ENCODE measurements around the gene S100A11. TPM values are rescaled to one million over a fixed set of nuclear protein-coding genes. Genes with fewer than 3 reads are reported as not detected.
A peak's percentile ranks its signal among the peaks of the same experiment; 100 is the strongest.

Gene S100A11
- total and polyA plus RNA-seq, 9 of the 15 experiments (the other 6 are each of a cell fraction or from before 2014, with no cell fraction given): 131 to 808 (median 235) TPM

- Histone ChIP-seq H3K4me3 (no peak overlapping the region), H3K27me3 (ENCODE audit: control insufficient read depth in 2 of 2, insufficient read depth in 2 of 2, low read length in 2 of 2) (no peaks in the 10 kb centered on the region), H3K4me2 (ENCODE audit: insufficient read depth, low read length) (no peak overlapping the region), H4K20me1 (replicated peaks; ENCODE audit: control insufficient read depth, insufficient read depth, low read length) (no peaks in the 10 kb centered on the region), H3K27ac (ENCODE audit: extremely low read depth, low read depth, low read length) (no peak overlapping the region), H3K79me2 (ENCODE audit: control insufficient read depth, insufficient read depth, low read length) (no peaks in the 10 kb centered on the region), H3K9me3 (replicated peaks; ENCODE audit: control insufficient read depth, insufficient read depth, low read depth, low read length) (no peaks in the 10 kb centered on the region), H3K4me1 (replicated peaks in 1 of 2; ENCODE audit: control insufficient read depth in 2 of 2, insufficient read depth in 2 of 2, low read length in 2 of 2) (peaks cover 17 to 18% of the 10 kb centered on the region in 2 experiments), H3K9me1 (ENCODE audit: control insufficient read depth, insufficient read depth, low read length) (no peaks in the 10 kb centered on the region), H3K9ac (ENCODE audit: insufficient read depth in 1 of 2, low read depth in 2 of 2, low read length in 2 of 2) (no peak overlapping the region), H3K36me3 (ENCODE audit: control insufficient read depth, insufficient read depth, low read length) (no peaks in the 10 kb centered on the region), H2AFZ (ENCODE audit: low read depth, low read length) (peak overlapping the region; percentile 13; the same call in 1 of the 2 replicates)
- ATAC-seq (no peak), DNase-seq (ENCODE audit: extremely low read depth in 1 of 4, low spot score in 3 of 4) (no peak), FAIRE-seq (no peak)
- WGBS (ENCODE audit: insufficient coverage, low coverage, missing lambda C conversion rate): 6% methylated on average over 1 of the region's 1 CpG
- POLR2A ChIA-PET: interaction anchor here (1.3 kb wide), 1 partner anchor 11 kb away, joined by 3 read pairs; no protein-coding TSS in a partner anchor
- in situ Hi-C loops (cut with MboI) (no loop called here), intact Hi-C loops (cut with micrococcal nuclease) (no loop called here)
- CTCF ChIA-PET (ENCODE audit: low intra/inter-chr PET ratio): no interaction called here
- BruUV-seq (replicated peaks): no TSS peak
- no peak for TF ChIP-seq SREBF2 (CRISPR knock-in tag; IDR thresholded peaks at IDR 0.05)
- TF ChIP-seq PHTF2 (CRISPR knock-in tag; IDR thresholded peaks at IDR 0.05): no peak
- no peak for TF ChIP-seq ZNF707 (CRISPR knock-in tag; conservative IDR thresholded peaks at IDR 0.05)
- no peak for TF ChIP-seq POLR2AphosphoS2 (IDR thresholded peaks at IDR 0.05; ENCODE audit: low read length)
- TF ChIP-seq CHAMP1 (IDR thresholded peaks at IDR 0.05): no peak
- TF ChIP-seq POLR2G (IDR thresholded peaks at IDR 0.05; ENCODE audit: low read depth, low read length): no peak
- TF ChIP-seq CHCHD3 (CRISPR knock-in tag; IDR thresholded peaks at IDR 0.05): no peak
- no peak for TF ChIP-seq MCM5 (IDR thresholded peaks at IDR 0.05; ENCODE audit: low read depth)
- TF ChIP-seq FOXJ3 (CRISPR knock-in tag; IDR thresholded peaks at IDR 0.05): no peak
- TF ChIP-seq TAF9B (IDR thresholded peaks at IDR 0.05; ENCODE audit: partially characterized antibody): no peak
- no peak for TF ChIP-seq THAP7 (CRISPR knock-in tag; IDR thresholded peaks at IDR 0.05)
- no peak for TF ChIP-seq ZNF644 (tag; IDR thresholded peaks at IDR 0.05; ENCODE audit: low read depth)
- TF ChIP-seq THRB (CRISPR knock-in tag; conservative IDR thresholded peaks at IDR 0.05): no peak
- TF ChIP-seq SPI1 (IDR thresholded peaks at IDR 0.05; ENCODE audit: borderline replicate concordance, low read depth, low read length): no peak
- TF ChIP-seq RBM34 (IDR thresholded peaks at IDR 0.05; ENCODE audit: borderline replicate concordance, insufficient read depth, low read length): no peak
- no peak for TF ChIP-seq ZBTB17 (CRISPR knock-in tag; IDR thresholded peaks at IDR 0.05)
- no peak for TF ChIP-seq CREB3 (tag; conservative IDR thresholded peaks at IDR 0.05; ENCODE audit: low read depth)
- TF ChIP-seq NR2F6 (CRISPR knock-in tag; IDR thresholded peaks at IDR 0.05): no peak
- TF ChIP-seq HSF4 (CRISPR knock-in tag; IDR thresholded peaks at IDR 0.05; ENCODE audit: borderline replicate concordance): no peak
- no peak for TF ChIP-seq RFX1 (IDR thresholded peaks at IDR 0.05)
Observed at GRCh38 chr1:152042030-152042429, 5.2 kb upstream of the S100A11 start.
